KMS-11 (cell line): ENCODE data around the gene GPSM3.

Experiments used
- H2AFZ ChIP-seq: fragments of 200-600 bp; sonication (generic); 2 replicates; pipeline ENCODE4 v1.6.1; 2016; ENCODE audit warnings: antibody characterized with exemption, mixed run types, low read depth
- H3K27ac ChIP-seq: fragments of 200-600 bp; sonication (generic); 2 replicates; pipeline ENCODE4 v1.6.1; 2016; ENCODE audit warnings: mild to moderate bottlenecking, mixed run types
- H3K27me3 ChIP-seq: fragments of 200-600 bp; sonication (generic); 2 replicates; pipeline ENCODE4 v1.6.1; 2017; ENCODE audit warnings: mild to moderate bottlenecking, low read depth, mixed run types, moderate library complexity; ENCODE audit not compliant: insufficient read depth
- H3K36me3 ChIP-seq: fragments of 200-600 bp; sonication (generic); 2 replicates; pipeline ENCODE4 v1.6.1; 2017; ENCODE audit warnings: mild to moderate bottlenecking, mixed run types; ENCODE audit not compliant: insufficient read depth
- H3K4me1 ChIP-seq: fragments of 200-600 bp; sonication (generic); 2 replicates; pipeline ENCODE4 v1.6.1; 2016; ENCODE audit warnings: mild to moderate bottlenecking, low read depth, mixed run types; ENCODE audit not compliant: poor library complexity, severe bottlenecking
- H3K4me2 ChIP-seq: fragments of 200-600 bp; sonication (generic); 2 replicates; pipeline ENCODE4 v1.7.0; 2016; ENCODE audit warnings: mild to moderate bottlenecking, mixed run types
- H3K4me3 ChIP-seq: fragments of 200-600 bp; sonication (generic); IDR thresholded peaks from 2 replicates; pipeline ENCODE4 v1.6.1; 2017; ENCODE audit warnings: low read depth, low read length, mixed read lengths; ENCODE audit not compliant: insufficient read depth
- H3K79me2 ChIP-seq: fragments of 200-600 bp; sonication (generic); 2 replicates; pipeline ENCODE4 v1.6.1; 2016; ENCODE audit warnings: low read depth, mixed run types; ENCODE audit not compliant: insufficient read depth
- H3K9ac ChIP-seq: fragments of 200-600 bp; sonication (generic); 2 replicates; pipeline ENCODE4 v1.6.1; 2016; ENCODE audit warnings: mild to moderate bottlenecking, mixed run types
- H4K20me1 ChIP-seq: fragments of 200-600 bp; sonication (generic); 2 replicates; pipeline ENCODE4 v1.6.1; 2016; ENCODE audit warnings: mild to moderate bottlenecking, mixed run types; ENCODE audit not compliant: insufficient read depth
- CTCF ChIP-seq: fragments of 200-600 bp; sonication (generic); conservative IDR thresholded peaks from 2 replicates; pipeline ENCODE4 v1.6.1; 2017; ENCODE audit warnings: low read depth, mild to moderate bottlenecking, antibody characterized with exemption, low read length, moderate library complexity, mixed read lengths

GPSM3 gene

GRCh38 chr6:32158052-32158451, 34.4 kb downstream of the GPSM3 start:
- Histone ChIP-seq H3K36me3 (no peaks in the 10 kb centered on the region), H3K4me3 (no peak overlapping the region), H4K20me1 (no peaks in the 10 kb centered on the region), H3K27ac (no peak overlapping the region), H3K27me3 (peaks cover under 1% of the 10 kb centered on the region; the same call in 1 of the 2 replicates), H3K4me1 (no peaks in the 10 kb centered on the region), H3K79me2 (no peaks in the 10 kb centered on the region), H3K4me2 (no peak overlapping the region), H2AFZ (no peak overlapping the region), H3K9ac (no peak overlapping the region)
- no peak for TF ChIP-seq CTCF

GRCh38 chr6:32156891-32157290, 35.6 kb downstream of the GPSM3 start:
- H3K27me3 ChIP-seq = peaks cover 6% of the 10 kb centered on the region; the same call in 1 of the 2 replicates

DNA sequence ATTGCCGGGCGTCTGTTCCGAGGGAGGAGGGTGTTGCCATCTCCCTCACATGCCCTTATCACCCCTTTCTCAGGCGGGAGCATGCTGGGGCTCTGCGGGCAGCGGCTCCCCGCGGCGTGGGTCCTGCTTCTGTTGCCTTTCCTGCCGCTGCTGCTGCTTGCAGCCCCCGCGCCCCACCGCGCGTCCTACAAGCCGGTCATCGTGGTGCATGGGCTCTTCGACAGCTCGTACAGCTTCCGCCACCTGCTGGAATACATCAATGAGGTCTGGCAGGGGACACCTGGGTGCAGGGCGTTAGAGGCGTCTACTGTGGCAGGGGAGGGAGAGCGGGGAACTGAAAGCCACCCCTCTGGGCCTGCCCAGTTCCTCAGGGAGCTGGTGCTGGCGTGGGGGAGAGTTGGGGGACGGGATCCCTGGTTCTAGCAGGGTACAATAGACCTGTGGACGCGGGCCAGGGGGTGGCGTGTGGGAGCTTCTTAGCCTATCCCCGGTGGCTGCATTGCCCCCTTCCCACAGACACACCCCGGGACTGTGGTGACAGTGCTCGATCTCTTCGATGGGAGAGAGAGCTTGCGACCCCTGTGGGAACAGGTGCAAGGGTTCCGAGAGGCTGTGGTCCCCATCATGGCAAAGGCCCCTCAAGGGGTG, 37.8 kb downstream of the GPSM3 start:
- H2AFZ ChIP-seq = peak overlapping the region; percentile 76
- no peak overlapping the region for H3K27ac ChIP-seq
- H3K79me2 ChIP-seq = no peaks in the 10 kb centered on the region

More at GRCh38 chr6:32156891-32157290, 35.6 kb downstream of the GPSM3 start:
- no peaks in the 10 kb centered on the region for H3K4me1 ChIP-seq
- H3K4me3 ChIP-seq = no peak overlapping the region
- H4K20me1 ChIP-seq = no peaks in the 10 kb centered on the region
- no peak overlapping the region for H2AFZ ChIP-seq
- no peaks in the 10 kb centered on the region for H3K79me2 ChIP-seq
- TF ChIP-seq CTCF = no peak
- no peak overlapping the region for H3K27ac ChIP-seq
- no peak overlapping the region for H3K4me2 ChIP-seq
- H3K9ac ChIP-seq = no peak overlapping the region
- no peaks in the 10 kb centered on the region for H3K36me3 ChIP-seq

More for the DNA sequence above, 37.8 kb downstream of the GPSM3 start:
- H3K36me3 ChIP-seq = no peaks in the 10 kb centered on the region
- H3K9ac ChIP-seq = peak overlapping the region; percentile 33; the same call in 1 of the 2 replicates
- no peaks in the 10 kb centered on the region for H4K20me1 ChIP-seq
- H3K4me3 ChIP-seq = no peak overlapping the region
- TF ChIP-seq CTCF = peak; percentile 28; the same call in 1 of the 2 replicates
- peak overlapping the region; percentile 55 for H3K4me2 ChIP-seq
- no peaks in the 10 kb centered on the region for H3K4me1 ChIP-seq
- H3K27me3 ChIP-seq = peaks cover 6% of the 10 kb centered on the region; the same call in 1 of the 2 replicates
